ENCODE data around the gene SLC25A24.

SLC25A24 gene

DNA sequence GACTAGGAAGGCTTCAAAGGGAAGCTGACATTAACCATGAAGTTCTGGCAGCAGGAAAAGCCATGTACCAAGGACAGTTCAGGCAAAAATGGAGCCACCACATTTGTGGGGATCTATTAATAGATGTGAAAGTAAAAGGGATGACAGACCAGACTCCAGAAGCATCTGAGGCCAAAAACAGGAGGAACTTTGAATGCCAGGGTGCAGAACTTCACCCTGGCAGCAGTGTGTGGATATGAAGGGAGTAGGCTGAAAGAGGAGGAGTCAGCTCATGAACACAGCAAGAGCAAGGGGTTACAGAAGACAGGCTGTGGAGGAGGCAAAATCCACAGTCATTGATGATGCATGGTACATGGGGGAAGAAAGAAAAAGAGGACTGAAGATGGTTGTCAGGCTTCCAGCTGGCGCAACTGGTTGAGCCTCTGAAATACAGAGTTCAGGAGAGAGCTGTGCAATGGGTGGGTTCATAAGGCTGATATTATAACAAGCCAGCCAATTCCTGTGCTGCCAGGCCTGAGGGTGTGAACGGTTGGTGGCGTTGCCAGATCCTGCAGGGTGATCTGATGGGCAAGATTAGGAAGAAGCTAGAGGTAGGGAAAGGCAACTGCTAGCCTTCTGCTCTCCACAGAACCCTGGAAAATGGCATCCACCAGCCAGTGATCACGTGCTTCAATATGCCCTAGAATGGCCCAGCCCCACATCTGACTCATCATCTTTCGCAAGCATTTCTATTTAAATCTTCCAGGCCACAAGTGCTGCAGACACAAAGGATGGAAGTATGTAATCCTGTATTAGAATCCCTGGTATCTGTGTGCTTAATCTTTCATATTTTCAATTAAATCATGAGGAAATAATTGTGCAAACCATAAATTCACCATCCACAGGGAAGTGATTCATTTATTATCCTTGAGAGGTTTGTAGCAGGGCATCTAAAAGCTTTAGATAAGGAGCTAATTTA, 81.9 kb downstream of the SLC25A24 start:
- H3K9me3 Mint-ChIP-seq = no peaks in the 10 kb centered on the region
- ATAC-seq (ENCODE audit: low read depth) (no peak), DNase-seq (ENCODE audit: low spot score in 2 of 2) (no peak)
- H3K27me3 Mint-ChIP-seq = peaks cover 18% of the 10 kb centered on the region
- H3K4me1 Mint-ChIP-seq = peaks cover 21% of the 10 kb centered on the region
- no peak overlapping the region for H3K4me3 Mint-ChIP-seq
- no peaks in the 10 kb centered on the region for H3K36me3 Mint-ChIP-seq
- no peak overlapping the region for H3K27ac Mint-ChIP-seq

DNA sequence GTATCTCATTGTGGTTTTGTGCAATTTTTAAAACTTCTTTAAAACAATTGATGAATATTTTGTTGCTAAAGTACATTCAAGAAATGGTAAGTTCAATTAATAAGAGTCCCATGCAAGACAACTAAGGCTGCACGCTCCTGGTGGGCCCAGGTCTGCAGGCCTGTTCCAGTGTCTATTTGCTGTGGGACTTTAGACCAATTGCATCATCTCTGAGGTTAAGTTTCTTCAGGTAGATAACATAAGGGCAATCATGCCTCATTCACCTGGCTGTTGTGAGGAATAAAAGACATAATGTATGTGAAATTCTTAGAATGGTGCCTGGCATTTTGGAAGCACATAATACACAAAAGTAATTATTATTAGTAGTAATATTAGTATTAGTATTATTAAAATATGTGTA, 82.9 kb downstream of the SLC25A24 start:
- H3K4me1 Mint-ChIP-seq = peaks cover 21% of the 10 kb centered on the region
- no peak overlapping the region for H3K27ac Mint-ChIP-seq
- ATAC-seq (ENCODE audit: low read depth) = no peak
- no peaks in the 10 kb centered on the region for H3K36me3 Mint-ChIP-seq
- peaks cover 13% of the 10 kb centered on the region for H3K27me3 Mint-ChIP-seq
- DNase-seq (ENCODE audit: low spot score in 2 of 2) = no peak
- no peaks in the 10 kb centered on the region for H3K9me3 Mint-ChIP-seq
- no peak overlapping the region for H3K4me3 Mint-ChIP-seq

DNA sequence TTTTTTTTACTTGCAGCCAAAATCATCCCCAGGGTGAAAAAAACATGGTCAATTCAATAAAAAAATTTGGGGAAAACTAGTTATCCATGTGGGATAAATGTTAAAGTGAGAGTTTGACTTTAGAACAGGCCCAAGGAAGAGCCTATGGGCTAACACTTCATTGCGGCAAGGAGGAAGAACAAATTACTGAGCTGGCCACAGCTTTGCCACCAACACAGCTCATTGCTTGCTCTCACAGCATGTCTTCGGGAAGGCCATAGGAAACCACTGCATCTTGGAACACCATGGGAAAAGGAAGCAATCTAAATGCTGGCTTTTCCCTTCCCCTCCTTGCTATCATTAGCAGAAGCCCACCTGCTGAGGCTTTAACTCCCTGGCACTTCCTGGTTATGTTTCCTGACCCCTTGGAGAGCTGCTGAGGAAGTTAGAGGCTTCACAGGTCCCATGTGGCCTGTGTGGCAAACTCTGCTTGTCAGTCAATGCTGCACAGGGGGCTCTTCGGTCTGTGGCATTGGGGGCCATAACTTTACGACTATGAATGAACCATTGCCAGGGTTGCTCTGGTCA, 86.0 kb downstream of the SLC25A24 start:
- ATAC-seq (ENCODE audit: low read depth) (peak; percentile 35), DNase-seq (ENCODE audit: low spot score in 2 of 2) (no peak)
- no peaks in the 10 kb centered on the region for H3K9me3 Mint-ChIP-seq
- H3K4me1 Mint-ChIP-seq = peaks cover 12% of the 10 kb centered on the region
- no peaks in the 10 kb centered on the region for H3K36me3 Mint-ChIP-seq
- no peaks in the 10 kb centered on the region for H3K27me3 Mint-ChIP-seq
- no peak overlapping the region for H3K4me3 Mint-ChIP-seq
- H3K27ac Mint-ChIP-seq = no peak overlapping the region

DNA sequence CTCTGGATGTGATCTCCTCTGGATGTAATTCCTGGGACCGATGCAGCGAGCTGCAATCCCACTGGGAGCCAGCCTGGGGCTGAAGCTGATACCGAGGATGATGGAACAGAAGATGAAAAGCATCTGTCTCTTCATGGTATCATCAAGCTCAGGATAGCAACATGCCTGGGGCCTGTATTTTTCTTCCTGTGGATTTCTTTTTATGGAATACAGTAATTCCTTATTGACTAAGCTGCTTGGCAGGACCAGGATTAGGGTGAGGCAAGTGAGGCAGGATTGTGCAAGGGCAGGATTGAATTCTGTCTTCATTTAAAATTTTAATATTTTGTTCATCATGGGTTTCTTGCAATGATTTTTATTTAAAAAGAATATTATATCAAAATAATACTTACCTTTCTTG, 86.6 kb downstream of the SLC25A24 start:
- no peak for DNase-seq (ENCODE audit: low spot score in 2 of 2)
- H3K4me1 Mint-ChIP-seq = peaks cover 12% of the 10 kb centered on the region
- no peaks in the 10 kb centered on the region for H3K36me3 Mint-ChIP-seq
- H3K27ac Mint-ChIP-seq = no peak overlapping the region
- no peak for ATAC-seq (ENCODE audit: low read depth)
- H3K9me3 Mint-ChIP-seq = no peaks in the 10 kb centered on the region
- H3K27me3 Mint-ChIP-seq = no peaks in the 10 kb centered on the region
- no peak overlapping the region for H3K4me3 Mint-ChIP-seq

DNA sequence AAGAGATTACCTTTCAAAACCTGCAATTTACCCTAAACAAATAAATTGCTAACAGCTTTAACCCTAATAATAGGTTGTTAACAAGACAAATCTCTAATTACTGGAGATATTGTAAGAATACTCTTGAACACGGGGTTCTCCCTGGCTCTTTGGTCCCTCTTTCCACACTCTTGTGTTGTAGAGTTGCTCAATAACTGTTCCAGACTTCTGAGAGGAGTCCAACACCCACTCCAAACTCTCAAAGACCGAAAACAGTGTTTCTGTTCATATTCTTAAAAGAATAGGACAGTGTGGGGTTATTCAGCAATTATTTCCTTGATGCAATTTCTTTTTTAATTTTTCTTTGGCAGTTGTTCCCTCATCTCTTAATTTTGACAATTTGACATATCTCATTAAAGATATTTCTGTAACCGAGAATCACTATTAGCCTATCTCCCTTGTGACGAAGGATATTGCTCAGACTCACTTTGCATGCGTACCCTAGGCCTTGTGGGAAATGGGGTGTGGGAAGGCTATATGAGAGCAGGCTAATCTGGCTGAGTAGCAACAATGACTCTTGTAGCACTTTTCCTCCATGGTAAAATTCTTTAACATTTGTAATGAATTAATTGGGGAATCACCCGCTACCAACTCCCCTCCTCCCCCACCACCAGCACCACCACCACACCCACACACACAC, 90.7 kb downstream of the SLC25A24 start:
- Mint-ChIP-seq H3K9me3 (no peaks in the 10 kb centered on the region), H3K27me3 (no peaks in the 10 kb centered on the region), H3K27ac (no peak overlapping the region), H3K36me3 (no peaks in the 10 kb centered on the region), H3K4me1 (peaks cover 5% of the 10 kb centered on the region), H3K4me3 (no peak overlapping the region)
- DNase-seq (ENCODE audit: low spot score in 2 of 2) (no peak), ATAC-seq (ENCODE audit: low read depth) (no peak)

DNA sequence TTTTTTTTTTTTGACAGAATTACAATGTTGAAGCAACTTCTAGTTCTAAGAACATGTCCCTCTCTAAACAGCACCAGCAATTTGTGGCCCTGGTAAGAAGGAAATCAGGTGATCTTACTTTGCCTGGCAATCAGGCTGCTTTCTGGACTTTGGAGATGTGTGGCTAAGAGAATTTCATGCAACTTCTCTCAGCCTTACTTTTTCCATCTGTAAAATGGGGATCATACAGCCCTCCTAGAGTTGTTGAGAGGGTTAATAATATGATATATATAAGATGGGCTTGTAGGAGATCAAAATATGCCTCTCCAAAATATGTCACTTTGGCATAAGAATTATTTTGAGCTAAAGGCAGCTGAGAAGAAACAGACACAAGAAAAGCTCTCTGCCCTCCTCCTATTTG, 92.0 kb downstream of the SLC25A24 start:
- no peak for ATAC-seq (ENCODE audit: low read depth)
- no peak for DNase-seq (ENCODE audit: low spot score in 2 of 2)
- H3K36me3 Mint-ChIP-seq = no peaks in the 10 kb centered on the region
- H3K4me1 Mint-ChIP-seq = no peaks in the 10 kb centered on the region
- H3K4me3 Mint-ChIP-seq = no peak overlapping the region
- H3K27me3 Mint-ChIP-seq = no peaks in the 10 kb centered on the region
- H3K9me3 Mint-ChIP-seq = no peaks in the 10 kb centered on the region
- no peak overlapping the region for H3K27ac Mint-ChIP-seq

DNA sequence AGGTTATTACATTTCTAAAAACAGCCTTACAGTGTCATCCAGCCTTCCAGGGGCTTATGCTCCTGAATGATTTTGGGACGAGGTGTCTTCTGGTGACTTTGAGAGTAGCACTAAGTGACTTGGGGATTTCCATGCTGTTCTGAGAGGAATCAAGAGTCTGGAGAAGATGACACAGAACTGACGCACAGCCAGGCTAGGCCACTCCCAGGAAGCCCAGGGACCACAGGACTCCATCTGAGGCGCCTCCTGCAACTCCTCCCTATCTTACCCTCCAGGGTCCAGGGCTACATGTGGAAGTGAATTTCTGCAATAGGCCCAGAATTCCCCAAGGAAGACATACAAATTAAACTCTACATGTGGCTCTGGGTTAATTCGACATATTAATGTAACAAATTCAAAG, 92.5 kb downstream of the SLC25A24 start:
- Mint-ChIP-seq H3K9me3 (no peaks in the 10 kb centered on the region), H3K36me3 (no peaks in the 10 kb centered on the region), H3K27me3 (no peaks in the 10 kb centered on the region), H3K27ac (no peak overlapping the region), H3K4me3 (no peak overlapping the region), H3K4me1 (no peaks in the 10 kb centered on the region)
- ATAC-seq (ENCODE audit: low read depth) = peak; percentile 43
- DNase-seq (ENCODE audit: low spot score in 2 of 2) = no peak

DNA sequence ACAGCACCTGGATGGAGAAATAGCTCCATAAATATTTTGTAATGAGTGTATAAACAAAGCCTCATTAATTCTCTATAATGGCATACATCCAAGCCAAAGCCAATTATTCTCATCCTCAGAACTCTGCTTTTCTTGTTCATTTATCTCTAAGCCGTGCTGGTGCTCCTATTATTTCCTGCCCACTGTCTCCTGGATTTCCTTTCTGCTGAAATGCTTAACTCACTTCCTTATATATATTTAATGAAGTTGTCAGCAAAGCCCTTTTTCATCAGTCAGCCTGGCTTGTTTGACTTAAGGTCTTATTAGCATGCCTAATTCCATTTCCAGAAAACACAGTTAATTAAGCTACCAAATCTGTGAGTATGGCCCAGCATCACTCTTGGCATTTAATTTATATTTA, 93.4 kb downstream of the SLC25A24 start:
- Mint-ChIP-seq H3K27ac (no peak overlapping the region), H3K27me3 (no peaks in the 10 kb centered on the region), H3K9me3 (no peaks in the 10 kb centered on the region), H3K4me3 (no peak overlapping the region), H3K4me1 (no peaks in the 10 kb centered on the region), H3K36me3 (no peaks in the 10 kb centered on the region)
- DNase-seq (ENCODE audit: low spot score in 2 of 2) (no peak), ATAC-seq (ENCODE audit: low read depth) (no peak)

DNA sequence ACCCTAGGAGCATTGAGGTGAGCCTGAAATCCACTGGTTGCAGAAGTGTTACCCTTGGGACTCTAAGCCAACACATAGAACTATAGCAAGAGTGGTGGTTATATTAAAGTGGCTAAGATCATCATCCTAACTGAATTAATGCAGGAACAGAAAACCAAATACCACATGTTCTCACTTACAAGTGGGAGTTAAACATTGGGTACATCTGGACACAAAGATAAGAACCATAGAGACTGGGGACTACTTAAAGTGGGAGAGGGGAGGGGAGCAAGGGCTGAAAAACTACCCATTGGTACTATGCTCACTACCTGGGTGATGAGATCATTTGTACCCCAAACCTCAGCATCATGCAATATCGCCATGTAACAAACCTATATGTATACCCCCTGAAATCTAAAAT, 100.0 kb downstream of the SLC25A24 start:
- no peak overlapping the region for H3K4me3 Mint-ChIP-seq
- H3K4me1 Mint-ChIP-seq = no peaks in the 10 kb centered on the region
- H3K27me3 Mint-ChIP-seq = peaks cover 3% of the 10 kb centered on the region
- ATAC-seq (ENCODE audit: low read depth) (no peak), DNase-seq (ENCODE audit: low spot score in 2 of 2) (no peak)
- no peak overlapping the region for H3K27ac Mint-ChIP-seq
- no peaks in the 10 kb centered on the region for H3K9me3 Mint-ChIP-seq
- no peaks in the 10 kb centered on the region for H3K36me3 Mint-ChIP-seq

DNA sequence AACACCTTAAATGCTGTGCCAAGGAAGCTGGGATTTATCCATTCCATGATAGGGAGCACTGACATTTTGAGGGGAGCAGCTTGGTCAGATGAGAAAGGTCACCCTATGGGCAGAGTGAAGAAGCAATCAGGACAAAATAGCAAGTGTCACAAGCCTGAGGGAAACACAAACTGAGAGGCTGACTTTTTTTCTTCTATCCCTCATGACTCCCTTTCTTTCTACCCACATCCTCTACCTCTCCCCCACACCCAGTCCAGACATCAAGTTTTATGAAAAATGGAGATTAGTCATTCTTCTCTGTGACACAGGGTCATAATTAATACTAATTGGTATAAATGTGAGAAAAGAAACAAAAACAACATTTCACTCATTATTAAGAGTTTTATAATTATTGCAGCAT, 103.1 kb downstream of the SLC25A24 start:
- Mint-ChIP-seq H3K27me3 (peaks cover 6% of the 10 kb centered on the region), H3K4me3 (no peak overlapping the region), H3K36me3 (peaks cover under 1% of the 10 kb centered on the region), H3K9me3 (peaks cover under 1% of the 10 kb centered on the region), H3K4me1 (no peaks in the 10 kb centered on the region), H3K27ac (no peak overlapping the region)
- ATAC-seq (ENCODE audit: low read depth) (no peak), DNase-seq (ENCODE audit: low spot score in 2 of 2) (no peak)

DNA sequence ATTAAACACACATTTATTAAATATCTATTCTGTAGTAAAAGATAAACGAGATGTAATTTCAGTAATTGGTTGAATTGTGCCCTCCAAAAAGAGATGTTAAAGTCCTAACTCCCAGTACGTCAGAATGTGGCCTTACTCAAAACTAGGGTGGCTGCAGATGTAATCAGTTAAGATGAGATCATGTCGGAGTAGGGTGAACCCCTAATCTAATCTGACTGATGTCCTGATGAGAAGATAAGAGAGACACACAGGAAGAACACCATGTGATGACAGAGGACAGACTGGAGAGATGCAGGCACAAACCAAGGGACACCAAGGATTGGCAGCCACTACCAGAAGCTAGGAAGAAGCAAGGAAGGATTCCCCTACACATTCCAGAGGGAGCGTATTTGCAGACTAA, 104.1 kb downstream of the SLC25A24 start:
- peaks cover 1% of the 10 kb centered on the region for H3K9me3 Mint-ChIP-seq
- H3K4me1 Mint-ChIP-seq = no peaks in the 10 kb centered on the region
- H3K4me3 Mint-ChIP-seq = no peak overlapping the region
- H3K36me3 Mint-ChIP-seq = peaks cover 1% of the 10 kb centered on the region
- H3K27me3 Mint-ChIP-seq = peaks cover 6% of the 10 kb centered on the region
- ATAC-seq (ENCODE audit: low read depth) = no peak
- H3K27ac Mint-ChIP-seq = no peak overlapping the region
- DNase-seq (ENCODE audit: low spot score in 2 of 2) = no peak

DNA sequence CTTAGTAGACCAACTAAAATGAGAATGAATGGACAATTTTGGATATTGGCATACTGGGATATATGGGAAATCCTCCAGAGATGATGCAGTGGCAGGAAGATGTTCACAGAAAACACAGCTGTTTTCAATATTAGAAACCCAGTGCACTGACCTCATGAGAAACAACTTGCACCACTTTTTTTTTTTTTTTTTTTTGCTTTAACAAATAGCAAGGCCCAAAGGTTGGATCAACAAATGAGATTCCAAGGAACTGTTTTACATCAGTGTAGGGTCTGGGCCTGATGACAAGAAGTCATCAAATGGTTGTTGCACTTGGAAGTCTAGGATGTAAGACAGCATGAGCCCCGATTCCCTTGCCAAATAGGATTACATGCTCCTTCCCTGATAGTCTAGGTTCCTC, 110.7 kb downstream of the SLC25A24 start:
- H3K4me3 Mint-ChIP-seq = no peak overlapping the region
- peaks cover 1% of the 10 kb centered on the region for H3K9me3 Mint-ChIP-seq
- ATAC-seq (ENCODE audit: low read depth) (no peak), DNase-seq (ENCODE audit: low spot score in 2 of 2) (no peak)
- H3K4me1 Mint-ChIP-seq = no peaks in the 10 kb centered on the region
- H3K27me3 Mint-ChIP-seq = peaks cover 3% of the 10 kb centered on the region
- no peak overlapping the region for H3K27ac Mint-ChIP-seq
- H3K36me3 Mint-ChIP-seq = peaks cover 1% of the 10 kb centered on the region

DNA sequence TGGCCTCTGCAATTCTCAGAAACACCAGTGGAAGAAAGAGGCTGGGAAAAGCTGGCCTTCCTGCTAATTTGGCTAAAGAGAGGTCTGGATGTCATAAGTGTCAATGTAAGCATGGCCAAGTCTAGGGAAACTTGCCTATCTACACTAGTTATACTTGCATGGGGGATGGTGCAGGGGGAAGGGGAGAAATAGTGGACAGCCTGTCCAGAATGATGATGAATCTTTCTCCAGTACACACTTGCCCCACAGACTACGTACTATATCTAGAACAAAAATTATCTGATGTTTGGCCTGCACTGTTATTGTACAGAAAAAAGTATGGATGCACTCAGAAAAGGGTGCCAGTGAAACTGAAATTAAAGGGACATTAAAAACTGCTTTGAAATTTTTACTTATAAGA, 114.5 kb downstream of the SLC25A24 start:
- H3K27me3 Mint-ChIP-seq = no peaks in the 10 kb centered on the region
- H3K9me3 Mint-ChIP-seq = no peaks in the 10 kb centered on the region
- H3K36me3 Mint-ChIP-seq = no peaks in the 10 kb centered on the region
- DNase-seq (ENCODE audit: low spot score in 2 of 2) (no peak), ATAC-seq (ENCODE audit: low read depth) (no peak)
- no peak overlapping the region for H3K4me3 Mint-ChIP-seq
- H3K27ac Mint-ChIP-seq = no peak overlapping the region
- H3K4me1 Mint-ChIP-seq = peaks cover 14% of the 10 kb centered on the region

DNA sequence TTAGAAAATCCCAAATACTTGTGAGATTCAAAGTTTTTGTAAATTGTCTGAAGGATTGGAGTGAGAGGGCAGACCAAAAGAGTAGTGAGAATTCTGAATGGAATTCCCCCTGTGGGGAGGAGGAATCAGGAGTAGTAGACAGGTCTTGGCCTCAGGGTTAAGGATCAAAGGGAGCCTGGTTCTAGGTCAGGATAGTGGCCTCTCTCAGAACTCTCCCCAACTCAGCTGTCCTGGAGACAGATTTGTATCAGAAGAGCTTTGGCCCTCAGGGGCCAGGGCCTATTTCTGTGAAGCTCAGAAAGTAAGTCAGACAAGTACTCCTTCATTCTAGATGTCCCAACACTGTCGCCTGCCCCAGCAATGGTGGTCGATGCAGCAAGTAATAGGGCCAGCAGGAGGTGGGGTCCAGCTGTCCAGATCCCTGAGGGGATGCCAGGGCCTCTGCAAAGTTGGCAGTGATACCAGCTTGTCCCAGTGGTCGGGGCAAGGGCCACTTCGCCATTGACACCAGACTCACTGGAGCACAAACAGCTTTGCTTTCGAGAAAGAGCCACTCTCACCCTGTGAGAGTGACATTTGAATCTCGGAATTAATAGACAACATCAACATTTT, 115.2 kb downstream of the SLC25A24 start:
- peaks cover 18% of the 10 kb centered on the region for H3K4me1 Mint-ChIP-seq
- no peaks in the 10 kb centered on the region for H3K9me3 Mint-ChIP-seq
- H3K4me3 Mint-ChIP-seq = no peak overlapping the region
- no peak overlapping the region for H3K27ac Mint-ChIP-seq
- H3K36me3 Mint-ChIP-seq = no peaks in the 10 kb centered on the region
- no peak for DNase-seq (ENCODE audit: low spot score in 2 of 2)
- no peak for ATAC-seq (ENCODE audit: low read depth)
- H3K27me3 Mint-ChIP-seq = no peaks in the 10 kb centered on the region

Data from memory B cell (primary cell).